ENCODE data around the gene ODF2L. TPM values are rescaled to one million over a fixed set of nuclear protein-coding genes. Genes with fewer than 3 reads are reported as not detected.
"Not testable (repeated sequence)": the region's sequence is repeated elsewhere in the genome, so short reads cannot be mapped to it uniquely, and the experiment has no call there.

ODF2L gene
- total RNA-seq, 1 donor from 2014 or later, result 84.9 TPM

- no peak for DNase-seq (ENCODE audit: extremely low read depth, low read depth, low spot score)
Measured at GRCh38 chr1:86388777-86389176, 7.3 kb downstream of the ODF2L start.

GRCh38 chr1:86387916-86388627 lies 8.1 kb downstream of the ODF2L start:
- DNase-seq (ENCODE audit: extremely low read depth, low read depth, low spot score), result no peak

GRCh38 chr1:86382878-86383277 lies 13.2 kb downstream of the ODF2L start:
- no peak for DNase-seq (ENCODE audit: extremely low read depth, low read depth, low spot score)

GRCh38 chr1:86381223-86381622 lies 14.9 kb downstream of the ODF2L start:
- DNase-seq (ENCODE audit: extremely low read depth, low read depth, low spot score), result no peak

- no peak for DNase-seq (ENCODE audit: extremely low read depth, low read depth, low spot score)
Measured at GRCh38 chr1:86380257-86380861, 15.8 kb downstream of the ODF2L start.

GRCh38 chr1:86378813-86379212 lies 17.3 kb downstream of the ODF2L start:
- DNase-seq (ENCODE audit: extremely low read depth, low read depth, low spot score), result no peak

- no peak for DNase-seq (ENCODE audit: extremely low read depth, low read depth, low spot score)
Measured at GRCh38 chr1:86377341-86377740, 18.8 kb downstream of the ODF2L start.

GRCh38 chr1:86375688-86376087 lies 20.4 kb downstream of the ODF2L start:
- no peak for DNase-seq (ENCODE audit: extremely low read depth, low read depth, low spot score)

- DNase-seq (ENCODE audit: extremely low read depth, low read depth, low spot score), result no peak
Measured at GRCh38 chr1:86370601-86371022, 25.5 kb downstream of the ODF2L start.

- no peak for DNase-seq (ENCODE audit: extremely low read depth, low read depth, low spot score)
Measured at GRCh38 chr1:86365896-86366295, 30.2 kb downstream of the ODF2L start.

GRCh38 chr1:86362807-86363206 lies 33.3 kb downstream of the ODF2L start:
- no peak for DNase-seq (ENCODE audit: extremely low read depth, low read depth, low spot score)

GRCh38 chr1:86357796-86358195 lies 38.3 kb downstream of the ODF2L start:
- no peak for DNase-seq (ENCODE audit: extremely low read depth, low read depth, low spot score)

- no peak for DNase-seq (ENCODE audit: extremely low read depth, low read depth, low spot score)
Measured at GRCh38 chr1:86356247-86356646, 39.9 kb downstream of the ODF2L start.

GRCh38 chr1:86352086-86352485 lies 44.0 kb downstream of the ODF2L start:
- no peak for DNase-seq (ENCODE audit: extremely low read depth, low read depth, low spot score)

GRCh38 chr1:86350230-86350629 lies 45.9 kb downstream of the ODF2L start:
- DNase-seq (ENCODE audit: extremely low read depth, low read depth, low spot score), result not testable (repeated sequence)

- DNase-seq (ENCODE audit: extremely low read depth, low read depth, low spot score), result no peak
Measured at GRCh38 chr1:86346388-86346787, 49.7 kb downstream of the ODF2L start.

- DNase-seq (ENCODE audit: extremely low read depth, low read depth, low spot score), result no peak
Measured at GRCh38 chr1:86345042-86345441, 51.1 kb downstream of the ODF2L start.

- no peak for DNase-seq (ENCODE audit: extremely low read depth, low read depth, low spot score)
Measured at GRCh38 chr1:86339906-86340305, 56.2 kb downstream of the ODF2L start.

GRCh38 chr1:86339014-86339812 lies 56.9 kb downstream of the ODF2L start:
- no peak for DNase-seq (ENCODE audit: extremely low read depth, low read depth, low spot score)

- DNase-seq (ENCODE audit: extremely low read depth, low read depth, low spot score), result no peak
Measured at GRCh38 chr1:86335916-86336315, 60.2 kb downstream of the ODF2L start.

- DNase-seq (ENCODE audit: extremely low read depth, low read depth, low spot score), result no peak
Measured at GRCh38 chr1:86325264-86325663, 70.9 kb downstream of the ODF2L start.
